Neural cell (in vitro differentiated cells): ENCODE measurements around the gene TEN1.

Experiments
- CTCF ChIP-seq: fragments of 450-650 bp; IDR thresholded peaks from 2 replicates; pipeline ENCODE4 v1.5.1; 2014; ENCODE audit warnings: antibody characterized with exemption, mild to moderate bottlenecking, moderate library complexity; ENCODE audit not compliant: poor library complexity, severe bottlenecking
- EZH2 ChIP-seq: fragments of 200-600, 300-800 bp; shearing (Covaris generic), sonication (generic); IDR thresholded peaks from 2 replicates; pipeline ENCODE4 v1.6.1; 2014; ENCODE audit warnings: antibody characterized with exemption, low read length, borderline replicate concordance, mild to moderate bottlenecking; ENCODE audit not compliant: insufficient read depth, poor library complexity, severe bottlenecking
- POLR2AphosphoS5 ChIP-seq: IDR thresholded peaks from 2 replicates; pipeline ENCODE4 v1.6.1; 2012
- RAD21 ChIP-seq: fragments of 450-650 bp; conservative IDR thresholded peaks from 2 replicates; pipeline ENCODE4 v1.6.1; 2014; ENCODE audit warnings: antibody characterized with exemption, mild to moderate bottlenecking, moderate library complexity
- TAF1 ChIP-seq: IDR thresholded peaks from 2 replicates; pipeline ENCODE4 v1.6.1; 2012; ENCODE audit warnings: low read depth
- TF ChIP-seq, protein P1 (sequence below): IDR thresholded peaks from 2 replicates; pipeline ENCODE4 v1.6.1; 2012; ENCODE audit warnings: borderline replicate concordance

DNA sequence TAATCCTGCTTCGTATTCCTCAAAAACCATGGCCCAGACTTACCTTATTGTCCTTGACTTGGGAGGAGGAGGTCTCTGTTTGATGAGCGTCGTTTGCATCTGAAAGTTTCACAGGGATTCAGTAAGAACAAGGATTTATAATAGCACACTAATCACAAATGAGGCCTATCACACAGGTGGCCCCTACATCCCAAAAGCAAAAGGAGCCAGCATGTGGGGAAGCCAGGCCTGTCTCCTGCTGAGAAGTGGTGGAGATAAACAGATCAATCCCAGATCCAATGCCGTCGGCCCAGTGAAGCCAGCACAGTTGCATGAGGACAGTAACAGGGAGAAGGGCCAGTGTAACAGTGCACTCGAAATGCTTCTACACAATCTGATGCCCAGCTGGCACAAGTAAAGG, 61.3 kb downstream of the TEN1 start:
- TF ChIP-seq CTCF (no peak), TAF1 (no peak), RAD21 (no peak), EZH2 (no peak), POLR2AphosphoS5 (no peak)
- TF ChIP-seq, protein P1, sequence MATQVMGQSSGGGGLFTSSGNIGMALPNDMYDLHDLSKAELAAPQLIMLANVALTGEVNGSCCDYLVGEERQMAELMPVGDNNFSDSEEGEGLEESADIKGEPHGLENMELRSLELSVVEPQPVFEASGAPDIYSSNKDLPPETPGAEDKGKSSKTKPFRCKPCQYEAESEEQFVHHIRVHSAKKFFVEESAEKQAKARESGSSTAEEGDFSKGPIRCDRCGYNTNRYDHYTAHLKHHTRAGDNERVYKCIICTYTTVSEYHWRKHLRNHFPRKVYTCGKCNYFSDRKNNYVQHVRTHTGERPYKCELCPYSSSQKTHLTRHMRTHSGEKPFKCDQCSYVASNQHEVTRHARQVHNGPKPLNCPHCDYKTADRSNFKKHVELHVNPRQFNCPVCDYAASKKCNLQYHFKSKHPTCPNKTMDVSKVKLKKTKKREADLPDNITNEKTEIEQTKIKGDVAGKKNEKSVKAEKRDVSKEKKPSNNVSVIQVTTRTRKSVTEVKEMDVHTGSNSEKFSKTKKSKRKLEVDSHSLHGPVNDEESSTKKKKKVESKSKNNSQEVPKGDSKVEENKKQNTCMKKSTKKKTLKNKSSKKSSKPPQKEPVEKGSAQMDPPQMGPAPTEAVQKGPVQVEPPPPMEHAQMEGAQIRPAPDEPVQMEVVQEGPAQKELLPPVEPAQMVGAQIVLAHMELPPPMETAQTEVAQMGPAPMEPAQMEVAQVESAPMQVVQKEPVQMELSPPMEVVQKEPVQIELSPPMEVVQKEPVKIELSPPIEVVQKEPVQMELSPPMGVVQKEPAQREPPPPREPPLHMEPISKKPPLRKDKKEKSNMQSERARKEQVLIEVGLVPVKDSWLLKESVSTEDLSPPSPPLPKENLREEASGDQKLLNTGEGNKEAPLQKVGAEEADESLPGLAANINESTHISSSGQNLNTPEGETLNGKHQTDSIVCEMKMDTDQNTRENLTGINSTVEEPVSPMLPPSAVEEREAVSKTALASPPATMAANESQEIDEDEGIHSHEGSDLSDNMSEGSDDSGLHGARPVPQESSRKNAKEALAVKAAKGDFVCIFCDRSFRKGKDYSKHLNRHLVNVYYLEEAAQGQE = no peak
